HepG2 (cell line): ENCODE data around the gene POU2F1. TPM values are rescaled to one million over a fixed set of nuclear protein-coding genes. Genes with fewer than 3 reads are reported as not detected.
A peak's percentile ranks its signal among the peaks of the same experiment; 100 is the strongest.

Source experiments
- BCL3 ChIP-seq: sonication (generic); formaldehyde crosslinking; IDR thresholded peaks from 2 replicates; pipeline ENCODE4 v1.5.1; 2020; ENCODE audit warnings: mild to moderate bottlenecking, missing genetic modification reagents, moderate library complexity
- BCL6 ChIP-seq: IDR thresholded peaks from 2 replicates; pipeline ENCODE4 v1.6.1; 2016; ENCODE audit warnings: missing genetic modification reagents, missing compliant biosample characterization
- BORCS8-MEF2B ChIP-seq: sonication (generic); formaldehyde crosslinking; IDR thresholded peaks from 2 replicates; pipeline ENCODE4 v1.8.0; 2022; ENCODE audit warnings: mild to moderate bottlenecking, missing genetic modification reagents
- FOXM1 ChIP-seq: sonication (generic); formaldehyde crosslinking; IDR thresholded peaks from 2 replicates; pipeline ENCODE4 v1.5.0; 2020; ENCODE audit warnings: missing genetic modification reagents
- GATAD1 ChIP-seq: IDR thresholded peaks from 2 replicates; pipeline ENCODE4 v1.6.1; 2016; ENCODE audit warnings: missing genetic modification reagents, missing compliant biosample characterization
- KIAA2018 ChIP-seq: sonication (generic); formaldehyde crosslinking; IDR thresholded peaks from 2 replicates; pipeline ENCODE4 v1.5.0; 2020; ENCODE audit warnings: mild to moderate bottlenecking, missing genetic modification reagents, borderline replicate concordance
- KLF6 ChIP-seq: IDR thresholded peaks from 2 replicates; pipeline ENCODE4 v1.8.0; 2016; ENCODE audit warnings: missing biosample characterization, missing genetic modification reagents
- MAF1 ChIP-seq: sonication (generic); formaldehyde crosslinking; IDR thresholded peaks from 2 replicates; pipeline ENCODE4 v1.5.0; 2020; ENCODE audit warnings: missing genetic modification reagents, borderline replicate concordance
- NR0B2 ChIP-seq: sonication (generic); formaldehyde crosslinking; IDR thresholded peaks from 2 replicates; pipeline ENCODE4 v1.4.0; 2020; ENCODE audit warnings: mild to moderate bottlenecking, missing genetic modification reagents
- NR2C2 ChIP-seq: sonication (generic); formaldehyde crosslinking; IDR thresholded peaks from 2 replicates; pipeline ENCODE4 v1.4.0; 2020; ENCODE audit warnings: missing genetic modification reagents, mild to moderate bottlenecking, moderate library complexity, borderline replicate concordance
- PATZ1 ChIP-seq: sonication (generic); formaldehyde crosslinking; IDR thresholded peaks from 2 replicates; pipeline ENCODE4 v1.4.0; 2020; ENCODE audit warnings: missing genetic modification reagents
- SP4 ChIP-seq: sonication (generic); formaldehyde crosslinking; IDR thresholded peaks from 2 replicates; pipeline ENCODE4 v1.8.1; 2023; ENCODE audit warnings: mild to moderate bottlenecking, missing genetic modification reagents
- TMF1 ChIP-seq: sonication (generic); formaldehyde crosslinking; IDR thresholded peaks from 2 replicates; pipeline ENCODE4 v1.8.1; 2022; ENCODE audit warnings: low read depth, missing genetic modification reagents
- ZNF136 ChIP-seq: sonication (generic); formaldehyde crosslinking; IDR thresholded peaks from 2 replicates; pipeline ENCODE4 v1.8.1; 2022; ENCODE audit warnings: low read depth, mild to moderate bottlenecking, moderate library complexity, missing genetic modification reagents
- ZNF230 ChIP-seq: sonication (generic); formaldehyde crosslinking; IDR thresholded peaks from 2 replicates; pipeline ENCODE4 v1.4.0; 2020; ENCODE audit warnings: mild to moderate bottlenecking, missing genetic modification reagents
- ZNF317 ChIP-seq: sonication (generic); formaldehyde crosslinking; IDR thresholded peaks from 2 replicates; pipeline ENCODE4 v1.5.0; 2020; ENCODE audit warnings: mild to moderate bottlenecking, missing genetic modification reagents
- ZNF350 ChIP-seq: sonication (generic); formaldehyde crosslinking; IDR thresholded peaks from 2 replicates; pipeline ENCODE4 v1.4.0; 2020; ENCODE audit warnings: mild to moderate bottlenecking, low read depth, missing genetic modification reagents, borderline replicate concordance
- polyA plus RNA-seq, 8 experiments: library from polyadenylated mRNA; depleted of rRNA in 3 of 8; stranded (reverse) in 7 of 8; unstranded in 1 of 8; fragments of >200 nt; fragmentation: Illumina TruSeq in 4 of 8; extraction: Trizol in 4 of 8; gene quantifications; 2 replicates each; pipeline versions ENCODE4 v1.2.1 to v1.2.3, GENCODE V29; 2011 to 2016; ENCODE audit warnings: low read depth in 4 of 8, missing spikeins in 1 of 8, mixed read lengths in 1 of 8; ENCODE audit not compliant: insufficient read depth in 1 of 8
- total RNA-seq, 5 experiments: library from RNA; depleted of rRNA; stranded (reverse); fragments of >200 nt; fragmentation: Illumina TruSeq; extraction: Trizol; gene quantifications; 2 replicates each; pipeline ENCODE4 v1.2.3, GENCODE V29; 2016; ENCODE audit warnings: low read depth in 1 of 5

POU2F1 gene
- total and polyA plus RNA-seq, 2 of the 13 experiments (the other 11 are each of a cell fraction or from before 2014, with no cell fraction given): 10.2 to 13.0 TPM

GRCh38 chr1:167219646-167220536 lies 795 bp upstream of the POU2F1 start (continued):
- TF ChIP-seq KIAA2018 (CRISPR knock-in tag): no peak
- peak; percentile 96 for TF ChIP-seq ZNF230 (CRISPR knock-in tag)
- 0 out of 2 replicates have a peak, but pooled peaks have one; percentile 40 for TF ChIP-seq BCL3 (CRISPR knock-in tag)
- TF ChIP-seq BORCS8-MEF2B (CRISPR knock-in tag): peak; percentile 93
- no peak for TF ChIP-seq NR2C2 (CRISPR knock-in tag)
- peak; percentile 42; the same call in 1 of the 2 replicates for TF ChIP-seq SP4 (CRISPR knock-in tag)
- peak; percentile 74 for TF ChIP-seq NR0B2 (CRISPR knock-in tag)
- TF ChIP-seq BCL6 (CRISPR knock-in tag): no peak
- no peak for TF ChIP-seq FOXM1
- no peak for TF ChIP-seq ZNF136 (CRISPR knock-in tag)
- TF ChIP-seq KLF6 (CRISPR knock-in tag): peak; percentile 52; the same call in 1 of the 2 replicates
- peak; percentile 94 for TF ChIP-seq TMF1 (CRISPR knock-in tag)
- TF ChIP-seq MAF1 (CRISPR knock-in tag): no peak
- peak; percentile 60 for TF ChIP-seq GATAD1 (CRISPR knock-in tag)
- TF ChIP-seq PATZ1 (CRISPR knock-in tag): peak; percentile 57; the same call in 1 of the 2 replicates
- TF ChIP-seq ZNF350 (CRISPR knock-in tag): peak; percentile 76; the same call in 1 of the 2 replicates
- no peak for TF ChIP-seq ZNF317
